HUDEP-2 (cell line): ENCODE data around the gene C9orf50.

Source experiments
- DNase-seq, 76 experiments: peaks; one replicate each; lab custom pipeline; 2025; ENCODE audit not compliant: unreplicated experiment in 76 of 76; lab: John Stamatoyannopoulos, UW

C9orf50 gene

GRCh38 chr9:129573977-129574376 lies 46.9 kb downstream of the C9orf50 start:
- DNase-seq, result no peak

GRCh38 chr9:129572517-129572916 lies 48.4 kb downstream of the C9orf50 start:
- no peak for DNase-seq

- no peak for DNase-seq
Measured at GRCh38 chr9:129572052-129572425, 48.9 kb downstream of the C9orf50 start.

- no peak for DNase-seq
Measured at GRCh38 chr9:129571298-129572051, 49.4 kb downstream of the C9orf50 start.

- peak in 30 of 76 experiments; percentile 1 to 54 (median 19) for DNase-seq
Measured at GRCh38 chr9:129570450-129571297, 50.2 kb downstream of the C9orf50 start.

GRCh38 chr9:129569502-129570449 lies 51.1 kb downstream of the C9orf50 start:
- DNase-seq, result no peak

GRCh38 chr9:129568560-129569501 lies 52.1 kb downstream of the C9orf50 start:
- DNase-seq, result no peak

GRCh38 chr9:129567842-129568559 lies 52.9 kb downstream of the C9orf50 start:
- no peak for DNase-seq

- DNase-seq, result peak in 1 of 76 experiments; percentile 9
Measured at GRCh38 chr9:129567329-129567728, 53.6 kb downstream of the C9orf50 start.

- DNase-seq, result no peak
Measured at GRCh38 chr9:129566563-129567266, 54.2 kb downstream of the C9orf50 start.

GRCh38 chr9:129562917-129563316 lies 58.0 kb downstream of the C9orf50 start:
- no peak for DNase-seq

- no peak for DNase-seq
Measured at GRCh38 chr9:129562514-129562913, 58.4 kb downstream of the C9orf50 start.
